HFF-Myc (cell line): Measurements from ENCODE around the gene ZNF532.

Experiments
- DNase-seq: peaks from one replicate; pipeline ENCODE4 v3.0.0-alpha.2; 2011; ENCODE audit warnings: low read depth; ENCODE audit errors: extremely low read depth
- H3K4me3 ChIP-seq: replicated peaks from 2 replicates; pipeline ENCODE4 v1.5.1; 2011; ENCODE audit warnings: low read depth, mild to moderate bottlenecking, control low read depth, low read length
- TF ChIP-seq, protein P1 (sequence below): IDR thresholded peaks from 2 replicates; pipeline ENCODE4 v1.5.1; 2012; ENCODE audit warnings: mild to moderate bottlenecking, low read depth, low read length, control low read depth; ENCODE audit errors: missing control alignments

The ZNF532 gene

GRCh38 chr18:58865033-58865590, 435 bp downstream of the ZNF532 start:
- DNase-seq = no peak
- TF ChIP-seq, protein P1, sequence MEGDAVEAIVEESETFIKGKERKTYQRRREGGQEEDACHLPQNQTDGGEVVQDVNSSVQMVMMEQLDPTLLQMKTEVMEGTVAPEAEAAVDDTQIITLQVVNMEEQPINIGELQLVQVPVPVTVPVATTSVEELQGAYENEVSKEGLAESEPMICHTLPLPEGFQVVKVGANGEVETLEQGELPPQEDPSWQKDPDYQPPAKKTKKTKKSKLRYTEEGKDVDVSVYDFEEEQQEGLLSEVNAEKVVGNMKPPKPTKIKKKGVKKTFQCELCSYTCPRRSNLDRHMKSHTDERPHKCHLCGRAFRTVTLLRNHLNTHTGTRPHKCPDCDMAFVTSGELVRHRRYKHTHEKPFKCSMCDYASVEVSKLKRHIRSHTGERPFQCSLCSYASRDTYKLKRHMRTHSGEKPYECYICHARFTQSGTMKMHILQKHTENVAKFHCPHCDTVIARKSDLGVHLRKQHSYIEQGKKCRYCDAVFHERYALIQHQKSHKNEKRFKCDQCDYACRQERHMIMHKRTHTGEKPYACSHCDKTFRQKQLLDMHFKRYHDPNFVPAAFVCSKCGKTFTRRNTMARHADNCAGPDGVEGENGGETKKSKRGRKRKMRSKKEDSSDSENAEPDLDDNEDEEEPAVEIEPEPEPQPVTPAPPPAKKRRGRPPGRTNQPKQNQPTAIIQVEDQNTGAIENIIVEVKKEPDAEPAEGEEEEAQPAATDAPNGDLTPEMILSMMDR = no peak
- H3K4me3 ChIP-seq = peak overlapping the region; percentile 47

DNA sequence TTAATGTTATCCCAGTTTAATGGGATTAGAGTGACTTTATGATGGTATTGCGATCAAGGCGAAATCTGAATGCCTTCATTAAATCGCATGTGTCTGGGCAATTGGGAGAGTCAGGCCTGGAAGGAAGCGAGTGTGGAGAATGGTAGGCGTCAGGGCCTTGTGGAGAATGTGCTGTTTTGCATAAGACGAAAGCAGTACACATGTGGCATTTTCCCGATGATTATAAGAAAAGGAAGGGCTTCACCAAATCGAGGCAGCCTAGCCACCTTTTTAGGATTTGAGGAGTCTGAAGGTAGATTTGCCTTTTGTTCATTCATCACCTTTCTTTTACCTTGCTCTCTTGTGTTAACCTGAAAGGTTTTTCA, 1.0 kb downstream of the ZNF532 start:
- TF ChIP-seq, protein P1 = no peak
- DNase-seq = no peak
- peak overlapping the region; percentile 47 for H3K4me3 ChIP-seq

DNA sequence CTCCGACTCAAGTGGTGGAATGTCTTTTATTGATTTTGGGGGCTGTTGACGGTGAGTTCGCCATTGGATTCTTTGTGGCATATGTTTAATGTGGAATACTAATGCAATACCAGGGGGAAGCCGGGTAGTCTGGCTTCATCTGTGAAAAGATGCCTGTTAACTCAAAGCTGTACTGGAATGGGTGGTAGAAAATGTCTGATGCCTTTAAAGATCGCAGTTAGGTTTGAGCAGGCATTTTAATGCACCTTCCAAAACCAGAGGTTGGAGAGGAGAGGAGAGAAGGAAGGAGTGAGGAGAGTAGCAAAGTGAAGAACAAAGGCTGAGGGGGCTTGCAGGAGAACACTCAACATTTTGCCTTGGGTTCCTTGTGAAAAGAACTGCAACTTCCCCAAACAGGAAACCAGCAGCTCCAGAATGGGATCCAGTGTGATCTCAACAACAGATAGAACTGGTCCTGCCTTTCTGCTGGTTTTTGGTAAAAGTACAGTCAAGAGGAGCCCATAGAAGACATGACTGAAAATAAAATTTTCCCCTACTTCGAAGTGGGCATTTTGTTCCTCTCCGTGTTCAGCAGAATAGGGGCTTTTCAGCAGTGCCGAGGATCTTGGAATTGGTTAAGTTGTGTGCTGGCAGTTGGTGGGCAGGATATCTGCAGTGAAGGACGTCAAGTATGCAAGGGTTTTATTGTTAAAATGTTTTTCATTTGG, 1.5 kb downstream of the ZNF532 start:
- H3K4me3 ChIP-seq = peak overlapping the region; percentile 47
- DNase-seq = no peak
- TF ChIP-seq, protein P1 = no peak

GRCh38 chr18:58866773-58867150, 2.1 kb downstream of the ZNF532 start:
- no peak for DNase-seq
- peak overlapping the region; percentile 47 for H3K4me3 ChIP-seq
- TF ChIP-seq, protein P1 = no peak

- TF ChIP-seq, protein P1 = no peak
Observed at GRCh38 chr18:58867281-58867961, 2.7 kb downstream of the ZNF532 start.

GRCh38 chr18:58868440-58868839, 3.8 kb downstream of the ZNF532 start:
- TF ChIP-seq, protein P1 = no peak

More at GRCh38 chr18:58867281-58867961, 2.7 kb downstream of the ZNF532 start:
- H3K4me3 ChIP-seq = peak overlapping the region; percentile 47
- DNase-seq = no peak

More at GRCh38 chr18:58868440-58868839, 3.8 kb downstream of the ZNF532 start:
- no peak for DNase-seq
- H3K4me3 ChIP-seq = no peak overlapping the region
